Hematopoietic multipotent progenitor cell treated with erythropoietin and hydrocortisone succinate and interleukin-3 and kit ligand, for 4 days (in vitro differentiated cells): ENCODE measurements around the gene CDH3.
A peak's percentile ranks its signal among the peaks of the same experiment; 100 is the strongest.

Experiments used
- DNase-seq: peaks from one replicate; pipeline ENCODE4 v3.0.0-alpha.2; 2015

CDH3 gene

DNA sequence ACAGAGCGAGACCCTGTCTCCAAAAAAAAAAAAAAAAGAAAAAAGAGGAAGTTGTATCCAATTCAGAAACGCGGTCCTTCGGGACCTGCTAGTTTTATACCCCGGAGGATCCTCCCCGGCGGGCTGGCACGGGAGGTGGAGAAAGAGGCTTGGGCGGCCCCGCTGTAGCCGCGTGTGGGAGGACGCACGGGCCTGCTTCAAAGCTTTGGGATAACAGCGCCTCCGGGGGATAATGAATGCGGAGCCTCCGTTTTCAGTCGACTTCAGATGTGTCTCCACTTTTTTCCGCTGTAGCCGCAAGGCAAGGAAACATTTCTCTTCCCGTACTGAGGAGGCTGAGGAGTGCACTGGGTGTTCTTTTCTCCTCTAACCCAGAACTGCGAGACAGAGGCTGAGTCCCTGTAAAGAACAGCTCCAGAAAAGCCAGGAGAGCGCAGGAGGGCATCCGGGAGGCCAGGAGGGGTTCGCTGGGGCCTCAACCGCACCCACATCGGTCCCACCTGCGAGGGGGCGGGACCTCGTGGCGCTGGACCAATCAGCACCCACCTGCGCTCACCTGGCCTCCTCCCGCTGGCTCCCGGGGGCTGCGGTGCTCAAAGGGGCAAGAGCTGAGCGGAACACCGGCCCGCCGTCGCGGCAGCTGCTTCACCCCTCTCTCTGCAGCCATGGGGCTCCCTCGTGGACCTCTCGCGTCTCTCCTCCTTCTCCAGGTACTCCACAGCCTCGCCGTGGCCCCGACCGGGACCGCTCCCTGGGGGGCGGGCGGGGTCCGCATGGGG, at the start of gene CDH3:
Gene CDH3 (plus strand): TSS at position 596 of the 779 bp plus-strand sequence. CDS start 70 bp downstream, at position 666.
- peak; percentile 51 for DNase-seq

- no peak for DNase-seq
These were observed 48.8 kb upstream of the CDH3 start for GRCh38 chr16:68596266-68596665.

DNA sequence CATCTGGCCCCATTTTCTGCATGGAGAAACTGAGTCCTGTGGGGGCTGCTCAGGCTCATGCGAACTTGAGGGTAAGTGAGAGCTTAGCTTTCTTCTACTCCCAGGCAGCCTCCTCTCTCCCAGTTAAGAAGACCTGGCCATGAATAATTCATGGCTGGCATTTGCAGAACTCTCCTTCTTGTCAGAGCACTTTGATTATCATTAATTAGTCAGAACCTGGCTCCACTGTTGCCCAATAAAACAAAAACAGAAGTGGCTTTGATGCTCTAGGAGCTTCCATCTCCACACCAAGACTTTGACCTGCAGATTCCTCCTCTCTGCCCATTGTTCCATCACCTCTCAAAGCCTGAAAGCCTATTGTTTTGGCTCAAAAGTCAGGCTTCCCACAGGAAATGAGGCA, 45.5 kb upstream of the CDH3 start:
- DNase-seq = no peak

- no peak for DNase-seq
These were observed 39.4 kb upstream of the CDH3 start for GRCh38 chr16:68605746-68606145.

DNA sequence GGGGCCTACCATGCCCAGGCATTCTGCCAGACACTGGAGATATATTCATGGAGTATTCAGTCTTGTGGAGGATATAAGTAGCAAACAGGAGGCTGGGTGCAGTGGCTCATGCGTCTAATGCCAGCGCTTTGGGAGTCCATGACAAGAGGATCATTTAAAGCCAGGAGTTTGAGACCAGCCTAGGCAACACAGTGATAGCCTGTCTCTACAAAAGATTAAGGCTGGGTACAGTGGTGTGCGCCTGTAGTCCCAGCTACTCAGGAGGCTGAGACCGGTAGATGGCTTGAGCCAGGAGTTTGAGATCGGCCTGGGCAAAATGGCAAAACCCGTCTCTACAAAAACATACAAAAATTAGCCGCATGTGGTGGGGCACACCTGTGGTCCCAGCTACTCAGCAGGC, 37.7 kb upstream of the CDH3 start:
- DNase-seq = peak; percentile 27

DNA sequence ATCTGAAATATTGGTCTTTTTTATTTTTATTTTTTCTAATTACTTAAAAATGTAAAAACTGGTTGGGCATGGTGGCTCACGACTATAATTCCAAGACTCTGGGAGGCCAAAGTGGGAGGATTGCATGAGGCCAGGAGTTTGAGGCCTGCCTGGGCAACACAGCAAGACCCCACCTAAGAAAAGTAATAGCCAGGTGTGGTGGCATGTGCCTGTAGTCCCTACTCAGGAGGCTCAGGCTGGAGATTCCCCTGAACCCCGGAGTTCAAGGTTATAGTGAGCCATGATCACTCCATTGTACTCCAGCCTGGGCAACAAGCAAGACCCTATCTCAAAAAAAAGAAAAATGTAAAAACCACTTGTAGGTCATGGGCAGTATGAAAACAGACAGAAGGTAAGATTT, 36.8 kb upstream of the CDH3 start:
- no peak for DNase-seq

- no peak for DNase-seq
These were observed 32.1 kb upstream of the CDH3 start for GRCh38 chr16:68612996-68613395.

DNA sequence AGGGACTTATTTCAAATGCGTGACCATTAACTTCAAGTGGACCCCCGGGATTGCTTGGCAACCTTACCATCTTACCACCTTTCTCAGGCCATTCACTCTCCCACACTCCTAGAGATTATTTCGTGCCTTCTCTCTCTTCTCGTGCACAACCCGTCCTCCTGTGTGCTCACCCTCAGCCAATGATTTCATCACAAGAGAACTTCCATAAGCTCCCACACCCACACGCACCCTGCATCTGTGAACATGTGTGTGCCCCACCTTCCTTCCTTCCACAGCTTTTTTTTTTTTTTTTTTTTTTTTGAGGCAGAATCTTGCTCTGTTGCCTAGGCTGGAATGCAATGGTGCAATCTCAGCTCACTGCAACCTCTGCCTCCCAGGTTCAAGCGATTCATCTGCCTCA, 27.4 kb upstream of the CDH3 start:
- no peak for DNase-seq

DNA sequence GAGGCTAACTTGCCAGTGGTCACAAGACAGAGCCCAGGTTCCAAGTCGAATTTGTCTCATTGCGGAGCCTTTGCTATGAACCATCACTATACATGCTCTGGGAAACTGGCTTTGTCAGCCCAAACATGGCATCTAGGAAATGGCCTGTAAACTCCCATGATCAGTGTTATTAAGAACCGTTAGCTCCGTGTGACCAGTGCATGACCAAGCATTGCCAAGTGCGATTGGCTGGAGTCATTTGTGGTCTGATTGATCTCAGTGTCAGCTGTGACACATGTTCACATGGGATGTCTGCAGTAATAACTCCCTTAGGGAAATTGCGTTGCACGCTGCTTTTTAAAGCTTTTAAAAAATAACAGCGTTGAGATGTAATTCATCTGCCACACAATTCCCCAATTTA, 18.6 kb upstream of the CDH3 start:
- DNase-seq = no peak

DNA sequence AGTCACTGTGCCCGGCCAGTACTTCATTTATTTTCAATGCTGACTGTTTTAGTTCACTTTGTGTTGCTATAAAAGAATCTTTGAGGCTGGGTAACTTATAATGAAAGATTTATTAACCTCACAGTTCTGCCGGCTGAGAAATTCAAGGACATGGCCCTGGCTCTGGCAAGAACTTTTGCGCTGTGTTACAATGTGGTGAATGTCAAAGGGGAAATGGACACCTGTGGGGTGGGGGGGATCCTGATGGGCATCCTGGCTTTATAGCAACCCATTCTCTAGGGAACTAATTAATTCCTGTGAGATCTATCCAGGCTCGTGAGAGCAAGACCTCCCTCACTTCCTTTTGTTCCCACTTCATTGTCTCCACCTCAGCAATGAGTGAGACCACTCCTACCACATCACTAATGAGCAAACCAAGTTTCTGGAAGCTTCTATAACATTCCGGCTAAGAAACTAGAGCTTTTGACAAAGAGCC, 17.1 kb upstream of the CDH3 start:
- no peak for DNase-seq

DNA sequence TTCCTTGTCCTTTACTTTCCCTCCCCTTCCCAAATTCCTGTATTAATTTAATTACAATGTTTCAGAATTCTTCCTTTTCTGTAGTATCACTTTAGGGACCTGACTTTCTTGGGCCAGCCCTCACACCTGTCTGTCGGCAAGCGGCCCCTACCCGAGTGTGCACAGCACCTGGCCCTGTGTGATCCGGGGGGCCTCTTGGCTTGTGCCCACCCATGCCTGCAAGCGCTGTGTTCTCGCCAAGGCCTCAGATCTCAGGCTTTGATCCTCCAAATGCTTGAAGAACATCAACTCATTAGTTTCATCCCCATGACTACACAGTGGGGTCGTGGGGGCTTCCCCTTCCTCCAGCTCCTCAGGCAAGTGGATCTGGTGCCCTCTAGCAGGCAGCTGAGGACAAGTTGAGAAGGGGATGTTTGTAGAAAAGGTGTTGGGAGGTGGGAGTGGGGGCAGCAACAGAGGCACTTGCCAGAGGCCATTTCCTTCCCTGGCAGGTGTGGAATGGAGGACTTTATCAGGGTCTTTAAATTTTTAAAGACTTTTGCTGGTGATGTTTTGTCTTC, 15.7 kb upstream of the CDH3 start:
- DNase-seq = no peak

DNA sequence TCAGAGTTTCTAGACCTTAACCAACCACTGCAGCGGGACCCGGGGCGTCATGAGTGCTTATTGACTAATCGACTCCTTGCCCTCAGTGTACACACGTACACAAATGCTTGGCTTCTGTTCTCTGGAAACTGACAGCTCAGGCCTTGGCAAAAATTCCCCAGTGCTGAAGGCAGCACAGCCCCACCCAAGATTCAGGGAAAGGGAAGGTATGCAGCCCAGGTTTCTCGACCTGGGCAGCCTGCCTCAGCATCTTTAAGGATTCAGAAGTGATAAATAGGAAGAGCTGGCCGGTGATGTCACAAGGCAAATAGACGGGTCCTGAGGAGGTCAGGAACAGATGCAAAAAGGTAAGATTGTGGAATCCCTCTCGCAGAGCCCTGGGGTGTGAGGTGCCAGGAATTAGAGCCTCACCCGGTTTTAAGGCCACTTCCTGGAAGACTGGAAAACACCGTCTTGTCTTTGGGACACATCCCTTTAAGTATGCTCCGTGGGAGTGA, 9.0 kb upstream of the CDH3 start:
- DNase-seq = no peak

- DNase-seq = no peak
These were observed 8.3 kb upstream of the CDH3 start for GRCh38 chr16:68636818-68637217.

DNA sequence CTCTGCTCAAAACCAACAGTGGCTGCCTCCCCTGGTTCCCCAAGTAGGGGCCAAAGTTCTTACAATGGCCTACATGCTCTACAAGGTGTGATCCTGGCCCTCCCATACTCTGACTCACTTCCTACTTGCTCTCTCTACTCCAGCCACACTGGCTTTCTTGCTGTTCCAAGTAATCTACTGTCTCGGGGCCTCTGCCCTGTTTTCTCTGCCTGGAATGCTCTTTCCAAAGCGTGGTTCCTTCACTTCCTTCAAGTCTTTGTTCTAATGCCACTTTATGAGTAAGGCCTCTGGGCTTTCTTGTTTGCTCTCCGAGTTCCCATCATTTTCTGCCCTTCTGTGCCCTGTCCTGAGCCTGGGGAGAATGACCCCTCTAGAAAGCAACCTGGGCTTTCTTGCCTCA, 4.1 kb upstream of the CDH3 start:
- DNase-seq = no peak

DNA sequence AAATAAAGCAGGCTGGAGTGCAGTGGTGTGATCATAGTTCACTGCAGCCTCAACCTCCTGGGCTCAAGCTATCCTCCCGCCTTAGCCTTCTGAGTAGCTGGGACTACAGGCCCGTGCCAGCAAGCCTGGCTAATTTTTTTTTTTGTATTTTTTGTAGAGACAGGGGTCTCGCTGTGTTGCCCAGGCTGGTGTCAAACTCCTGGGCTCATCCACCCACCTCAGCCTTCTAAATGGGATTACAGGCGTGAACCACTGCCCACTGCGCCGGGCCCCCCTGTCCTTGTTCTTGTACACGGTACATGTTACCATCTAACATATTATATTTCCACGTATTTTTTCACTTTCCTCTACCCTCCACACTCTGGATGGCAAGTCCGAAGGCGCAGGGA, 3.1 kb upstream of the CDH3 start:
- DNase-seq = no peak

DNA sequence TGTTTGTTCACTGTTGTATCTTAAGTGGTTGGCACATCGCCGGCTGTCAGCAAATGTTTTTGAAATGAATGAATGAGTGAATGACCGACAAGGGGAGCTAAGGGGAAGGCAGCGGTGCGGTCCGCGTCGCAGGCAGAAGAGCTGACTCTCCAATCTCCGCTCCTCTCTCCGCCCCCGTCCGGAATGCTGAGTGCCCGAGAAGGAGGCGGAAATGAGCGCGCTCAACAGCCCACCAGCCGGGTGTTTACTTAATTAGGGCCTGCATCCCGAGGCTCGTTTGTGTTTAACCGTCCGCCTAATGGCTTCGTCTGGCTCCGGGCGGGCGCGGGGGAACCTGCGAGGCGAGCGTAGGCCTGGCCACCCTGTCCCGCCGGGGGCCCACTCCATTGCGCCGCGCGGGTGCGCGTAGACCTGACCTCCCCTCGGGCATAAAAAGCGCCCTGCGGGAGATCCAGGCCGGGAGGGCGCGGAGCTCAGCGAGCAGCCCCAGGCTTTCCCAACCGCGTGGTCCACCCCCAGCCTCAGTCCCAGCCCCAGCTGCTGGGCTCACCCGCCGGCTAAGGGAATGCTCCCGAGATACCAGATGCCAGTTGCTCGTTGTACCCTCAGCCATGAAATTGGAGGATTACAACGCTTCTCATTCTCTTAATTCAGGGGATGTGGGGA, 2.5 kb upstream of the CDH3 start:
- no peak for DNase-seq

- no peak for DNase-seq
These were observed 1.9 kb upstream of the CDH3 start for GRCh38 chr16:68643227-68643626.

GRCh38 chr16:68643847-68644246, 1.3 kb upstream of the CDH3 start:
- no peak for DNase-seq

GRCh38 chr16:68644296-68644695, 814 bp upstream of the CDH3 start:
- DNase-seq = no peak

- no peak for DNase-seq
These were observed 631 bp downstream of the CDH3 start for GRCh38 chr16:68645494-68646388.

- no peak for DNase-seq
These were observed 2.0 kb downstream of the CDH3 start for GRCh38 chr16:68646953-68647659.

GRCh38 chr16:68651136-68651535, 6.0 kb downstream of the CDH3 start:
- no peak for DNase-seq
